ENCODE measurements around the gene THAP12.

Gene THAP12

GRCh38 chr11:76380159-76380976, 564 bp downstream of the THAP12 start:
- DNase-seq (ENCODE audit: low spot score), result no peak

GRCh38 chr11:76379807-76380158, 1.1 kb downstream of the THAP12 start:
- no peak for DNase-seq (ENCODE audit: low spot score)

GRCh38 chr11:76376746-76377558, 4.0 kb downstream of the THAP12 start:
- DNase-seq (ENCODE audit: low spot score), result no peak

GRCh38 chr11:76371170-76371569, 9.8 kb downstream of the THAP12 start:
- no peak for DNase-seq (ENCODE audit: low spot score)

- DNase-seq (ENCODE audit: low spot score), result no peak
These were observed 11.5 kb downstream of the THAP12 start for GRCh38 chr11:76369406-76369805.

- no peak for DNase-seq (ENCODE audit: low spot score)
These were observed 12.4 kb downstream of the THAP12 start for GRCh38 chr11:76368490-76368889.

- no peak for DNase-seq (ENCODE audit: low spot score)
These were observed 15.8 kb downstream of the THAP12 start for GRCh38 chr11:76365038-76365679.

- DNase-seq (ENCODE audit: low spot score), result no peak
These were observed 18.2 kb downstream of the THAP12 start for GRCh38 chr11:76362716-76363115.

- DNase-seq (ENCODE audit: low spot score), result no peak
These were observed 19.2 kb downstream of the THAP12 start for GRCh38 chr11:76361776-76362175.

GRCh38 chr11:76361374-76361773, 19.6 kb downstream of the THAP12 start:
- DNase-seq (ENCODE audit: low spot score), result no peak

GRCh38 chr11:76355172-76355571, 25.8 kb downstream of the THAP12 start:
- DNase-seq (ENCODE audit: low spot score), result peak; percentile 73

- DNase-seq (ENCODE audit: low spot score), result no peak
These were observed 32.6 kb downstream of the THAP12 start for GRCh38 chr11:76348348-76348747.

- DNase-seq (ENCODE audit: low spot score), result peak; percentile 12
These were observed 33.5 kb downstream of the THAP12 start for GRCh38 chr11:76347466-76347865.

- no peak for DNase-seq (ENCODE audit: low spot score)
These were observed 41.7 kb downstream of the THAP12 start for GRCh38 chr11:76339221-76339620.

- no peak for DNase-seq (ENCODE audit: low spot score)
These were observed 43.0 kb downstream of the THAP12 start for GRCh38 chr11:76337923-76338322.

- no peak for DNase-seq (ENCODE audit: low spot score)
These were observed 43.5 kb downstream of the THAP12 start for GRCh38 chr11:76337469-76337868.

GRCh38 chr11:76336597-76336996, 44.3 kb downstream of the THAP12 start:
- DNase-seq (ENCODE audit: low spot score), result no peak

- no peak for DNase-seq (ENCODE audit: low spot score)
These were observed 45.1 kb downstream of the THAP12 start for GRCh38 chr11:76335842-76336241.

GRCh38 chr11:76334826-76335389, 46.0 kb downstream of the THAP12 start:
- DNase-seq (ENCODE audit: low spot score), result no peak

- DNase-seq (ENCODE audit: low spot score), result no peak
These were observed 50.3 kb downstream of the THAP12 start for GRCh38 chr11:76330651-76331050.

GRCh38 chr11:76329983-76330382, 50.9 kb downstream of the THAP12 start:
- no peak for DNase-seq (ENCODE audit: low spot score)

GRCh38 chr11:76329084-76329648, 51.8 kb downstream of the THAP12 start:
- DNase-seq (ENCODE audit: low spot score), result no peak

Data from pons (tissue), 1 donor.